Ascending aorta (tissue), 2 donors: ENCODE data around the gene USP35. TPM values are rescaled to one million over a fixed set of nuclear protein-coding genes. Genes with fewer than 3 reads are reported as not detected.

Experiments used
- DNase-seq, 2 donors: peaks; one replicate each; pipeline ENCODE4 v3.0.0-alpha.2; 2019; ENCODE audit warnings: low spot score in 2 of 2
- H3K27ac ChIP-seq, 2 donors: fragments of 200-600 bp; sonication (generic); one replicate each; pipeline ENCODE4 v1.5.1; 2016 to 2017; ENCODE audit warnings: mild to moderate bottlenecking in 1 of 2
- H3K27me3 ChIP-seq: fragments of 200-600 bp; sonication (generic); one replicate; pipeline ENCODE4 v1.5.1; 2017
- H3K36me3 ChIP-seq, 2 donors: fragments of 200-600 bp; sonication (generic); one replicate each; pipeline ENCODE4 v1.5.1; 2016
- H3K4me1 ChIP-seq, 2 donors: fragments of 200-600 bp; sonication (generic); one replicate each; pipeline ENCODE4 v1.5.1; 2016 to 2017; ENCODE audit warnings: mild to moderate bottlenecking in 1 of 2
- H3K4me3 ChIP-seq, 2 donors: fragments of 200-600 bp; sonication (generic); one replicate each; pipeline ENCODE4 v1.5.1; 2016 to 2017; ENCODE audit warnings: mild to moderate bottlenecking in 1 of 2
- H3K9me3 ChIP-seq, 2 donors: fragments of 200-600 bp; sonication (generic); one replicate each; pipeline ENCODE4 v1.5.1; 2016
- CTCF ChIP-seq, 3 experiments: fragments of 200-600 bp in 2 of 3; fragments of 450-650 bp in 1 of 3; sonication (generic) in 2 of 3; IDR thresholded peaks; one replicate each; pipeline ENCODE4 v1.5.1; 2016 to 2019; ENCODE audit warnings: antibody characterized with exemption in 3 of 3, mild to moderate bottlenecking in 1 of 3, moderate library complexity in 1 of 3
- intact Hi-C: fragments of 100-400 bp; cut with DNase I; formaldehyde crosslinking; loops from one replicate; pipeline ENCODE4 v1.15.1; 2023
- total RNA-seq: library from RNA; depleted of rRNA; stranded (reverse); fragments of >200 nt; gene quantifications from one replicate; pipeline ENCODE4 v1.1.0, GENCODE V29; 2016

Gene USP35
- total RNA-seq, 1 donor from 2014 or later, result 34.0 TPM

GRCh38 chr11:78217650-78218541 is 29.2 kb downstream of the USP35 start:
- Histone ChIP-seq H3K4me1 (no peaks in the 10 kb centered on the region), H3K9me3 (no peaks in the 10 kb centered on the region), H3K36me3 (peaks cover 64 to 83% of the 10 kb centered on the region in 2 donors), H3K4me3 (no peak overlapping the region), H3K27ac (no peak overlapping the region), H3K27me3 (no peaks in the 10 kb centered on the region)
- no peak for TF ChIP-seq CTCF (IDR thresholded peaks at IDR 0.05)
- intact Hi-C loops, result no loop called here
- peak in 1 of 2 donors; percentile 54 for DNase-seq

- Histone ChIP-seq H3K27ac (peak overlapping the region; percentile 34 to 47), H3K4me3 (no peak overlapping the region), H3K9me3 (no peaks in the 10 kb centered on the region), H3K27me3 (no peaks in the 10 kb centered on the region), H3K4me1 (no peaks in the 10 kb centered on the region), H3K36me3 (peaks cover 74 to 89% of the 10 kb centered on the region in 2 donors)
- intact Hi-C loops, result no loop called here
- TF ChIP-seq CTCF (IDR thresholded peaks at IDR 0.05), result no peak
- peak in 1 of 2 donors; percentile 52 for DNase-seq
These were observed 30.2 kb downstream of the USP35 start for GRCh38 chr11:78218707-78219492.

GRCh38 chr11:78219493-78220217 is 30.9 kb downstream of the USP35 start:
- Histone ChIP-seq H3K27me3 (no peaks in the 10 kb centered on the region), H3K4me1 (no peaks in the 10 kb centered on the region), H3K27ac (no peak overlapping the region), H3K4me3 (no peak overlapping the region), H3K36me3 (peaks cover 82 to 91% of the 10 kb centered on the region in 2 donors), H3K9me3 (no peaks in the 10 kb centered on the region)
- no peak for TF ChIP-seq CTCF (IDR thresholded peaks at IDR 0.05)
- intact Hi-C loops, result no loop called here
- DNase-seq, result peak in 1 of 2 donors; percentile 38

GRCh38 chr11:78220218-78221157 is 31.8 kb downstream of the USP35 start:
- DNase-seq, result peak in 1 of 2 donors; percentile 33
- H3K4me1 ChIP-seq, result no peaks in the 10 kb centered on the region
- peaks cover 87 to 92% of the 10 kb centered on the region in 2 donors for H3K36me3 ChIP-seq
- H3K27me3 ChIP-seq, result no peaks in the 10 kb centered on the region
- intact Hi-C loops, result no loop called here
- no peak overlapping the region for H3K4me3 ChIP-seq
- TF ChIP-seq CTCF (IDR thresholded peaks at IDR 0.05), result no peak
- H3K9me3 ChIP-seq, result no peaks in the 10 kb centered on the region
- no peak overlapping the region for H3K27ac ChIP-seq
